H1 (cell line): ENCODE results near the gene KIAA1755. TPM values are rescaled to one million over a fixed set of nuclear protein-coding genes. Genes with fewer than 3 reads are reported as not detected.

Source experiments
- CTCF ChIA-PET: fragments of 300-600 bp; sonication (Branson Sonifier 250); formaldehyde crosslinking; loops from one replicate; lab custom pipeline; 2021; ENCODE audit not compliant: partially characterized antibody; lab: Charles Lee
- POLR2A ChIA-PET: fragments of 300-600 bp; sonication (Branson Sonifier 250); formaldehyde crosslinking; loops from one replicate; lab custom pipeline; 2021; ENCODE audit warnings: inconsistent platforms; ENCODE audit not compliant: partially characterized antibody; lab: Charles Lee
- DNase-seq, 2 experiments: peaks; one replicate each; pipeline versions ENCODE4 v3.0.0 to v3.0.0-alpha.2; 2010 to 2022; ENCODE audit warnings: low spot score in 2 of 2, low read depth in 1 of 2, mixed read lengths in 1 of 2
- FAIRE-seq: peaks from 2 replicates; lab custom pipeline; 2011; peaks lifted over from hg19 to GRCh38; lab: Jason Lieb, UNC
- H2AFZ ChIP-seq: 2 replicates; pipeline ENCODE4 v1.8.1; 2012; ENCODE audit warnings: low read length, inconsistent platforms
- H2AK5ac ChIP-seq: 2 replicates; pipeline ENCODE4 v1.6.1; 2013; ENCODE audit warnings: low read depth, low read length
- H2BK120ac ChIP-seq: replicated peaks from 2 replicates; pipeline ENCODE3; 2013; ENCODE audit warnings: low read depth, low read length, inconsistent platforms
- H2BK12ac ChIP-seq: 2 replicates; pipeline ENCODE4 v1.6.1; 2013; ENCODE audit warnings: low read depth, low read length
- H2BK15ac ChIP-seq: 2 replicates; pipeline ENCODE4 v1.6.1; 2013; ENCODE audit warnings: low read length
- H2BK20ac ChIP-seq: 2 replicates; pipeline ENCODE4 v1.6.1; 2013; ENCODE audit warnings: low read length
- H2BK5ac ChIP-seq: 2 replicates; pipeline ENCODE4 v1.6.1; 2013; ENCODE audit warnings: low read depth, low read length
- H3K14ac ChIP-seq: 2 replicates; pipeline ENCODE4 v1.6.1; 2013; ENCODE audit warnings: inconsistent platforms; ENCODE audit not compliant: insufficient read length
- H3K18ac ChIP-seq: 2 replicates; pipeline ENCODE4 v1.6.1; 2013; ENCODE audit warnings: low read length; ENCODE audit errors: extremely low read depth
- H3K23ac ChIP-seq: 2 replicates; pipeline ENCODE4 v1.6.1; 2013; ENCODE audit warnings: inconsistent platforms; ENCODE audit not compliant: insufficient read length
- H3K23me2 ChIP-seq: 2 replicates; pipeline ENCODE4 v1.6.1; 2013; ENCODE audit warnings: low read depth, low read length
- H3K27ac ChIP-seq: 2 replicates; pipeline ENCODE4 v1.6.1; 2011; ENCODE audit warnings: low read depth, low read length, inconsistent platforms
- H3K27me3 ChIP-seq, 4 experiments: replicated peaks in 1 of 4; 1 replicate in 1 of 4; 2 replicates in 3 of 4; pipeline versions ENCODE4 v1.6.1 to v1.8.1; 2011 to 2013; ENCODE audit warnings: low read length in 3 of 4, mild to moderate bottlenecking in 3 of 4, inconsistent platforms in 2 of 4, mixed read lengths in 2 of 4, moderate library complexity in 1 of 4; ENCODE audit not compliant: control insufficient read depth in 3 of 4, insufficient read depth in 3 of 4; ENCODE audit errors: extremely low read depth in 1 of 4
- H3K36me3 ChIP-seq, 4 experiments: 2 replicates each; pipeline versions ENCODE4 v1.6.1 to v1.8.1; 2011 to 2013; ENCODE audit warnings: mild to moderate bottlenecking in 4 of 4, low read length in 3 of 4, moderate library complexity in 2 of 4, control low read depth in 1 of 4, inconsistent platforms in 1 of 4; ENCODE audit not compliant: insufficient read depth in 4 of 4, control insufficient read depth in 2 of 4
- H3K4ac ChIP-seq: replicated peaks from 2 replicates; pipeline ENCODE3; 2013; ENCODE audit warnings: low read length, low read depth, mixed read lengths, inconsistent platforms; ENCODE audit not compliant: insufficient read length
- H3K4me1 ChIP-seq, 4 experiments: replicated peaks in 1 of 4; 1 replicate in 1 of 4; 2 replicates in 3 of 4; pipeline versions ENCODE4 v1.6.1 to v1.8.1; 2011 to 2013; ENCODE audit warnings: low read length in 3 of 4, inconsistent platforms in 2 of 4, mixed read lengths in 1 of 4; ENCODE audit not compliant: insufficient read depth in 4 of 4, control insufficient read depth in 3 of 4
- H3K4me2 ChIP-seq, 2 experiments: 2 replicates each; pipeline versions ENCODE4 v1.6.1 to v1.8.1; 2011 to 2013; ENCODE audit warnings: low read depth in 2 of 2, low read length in 2 of 2, control low read depth in 1 of 2, inconsistent platforms in 1 of 2, mild to moderate bottlenecking in 1 of 2; ENCODE audit not compliant: insufficient read depth in 1 of 2
- H3K4me3 ChIP-seq, 4 experiments: fragments of 200-600, 300-600 bp in 1 of 4; sonication (generic), shearing (Covaris generic), sonication (Bioruptor Twin) in 1 of 4; 2 replicates each; pipeline versions ENCODE4 v1.5.1 to v1.8.1; 2011 to 2016; ENCODE audit warnings: low read length in 4 of 4, low read depth in 3 of 4, control low read depth in 2 of 4, inconsistent platforms in 2 of 4, mild to moderate bottlenecking in 2 of 4, mixed read lengths in 1 of 4, moderate library complexity in 1 of 4; ENCODE audit not compliant: insufficient read depth in 2 of 4; ENCODE audit errors: extremely low read depth in 1 of 4
- H3K56ac ChIP-seq: replicated peaks from 2 replicates; pipeline ENCODE3; 2013; ENCODE audit warnings: low read depth, mild to moderate bottlenecking, mixed read lengths, low read length, inconsistent platforms; ENCODE audit not compliant: insufficient read length
- H3K79me1 ChIP-seq: 2 replicates; pipeline ENCODE4 v1.6.1; 2013; ENCODE audit warnings: low read depth, low read length, control low read depth
- H3K79me2 ChIP-seq, 2 experiments: 2 replicates each; pipeline versions ENCODE4 v1.6.1 to v1.8.1; 2012 to 2013; ENCODE audit warnings: low read length in 2 of 2, mild to moderate bottlenecking in 2 of 2, inconsistent platforms in 1 of 2; ENCODE audit not compliant: insufficient read depth in 2 of 2, control insufficient read depth in 1 of 2
- H3K9ac ChIP-seq, 4 experiments: replicated peaks in 1 of 4; 1 replicate in 1 of 4; 2 replicates in 3 of 4; pipeline versions ENCODE4 v1.6.1 to v1.8.1; 2011 to 2013; ENCODE audit warnings: low read depth in 3 of 4, low read length in 3 of 4, control low read depth in 2 of 4, mild to moderate bottlenecking in 2 of 4, moderate library complexity in 2 of 4, inconsistent platforms in 1 of 4; ENCODE audit errors: extremely low read depth in 1 of 4
- H3K9me3 ChIP-seq, 2 experiments: 2 replicates each; pipeline versions ENCODE4 v1.6.1 to v1.8.1; 2012 to 2013; ENCODE audit warnings: mild to moderate bottlenecking in 2 of 2, moderate library complexity in 2 of 2, control low read depth in 1 of 2, inconsistent platforms in 1 of 2, low read depth in 1 of 2, low read length in 1 of 2, mixed read lengths in 1 of 2; ENCODE audit not compliant: insufficient read depth in 2 of 2
- H4K20me1 ChIP-seq, 2 experiments: replicated peaks in 1 of 2; 2 replicates each; pipeline versions ENCODE3 to v1.8.1; 2011 to 2013; ENCODE audit warnings: inconsistent platforms in 2 of 2, low read length in 2 of 2, mild to moderate bottlenecking in 1 of 2; ENCODE audit not compliant: insufficient read depth in 2 of 2, control insufficient read depth in 1 of 2
- H4K5ac ChIP-seq: 2 replicates; pipeline ENCODE4 v1.6.1; 2013; ENCODE audit warnings: low read length, low read depth, mixed read lengths, inconsistent platforms; ENCODE audit not compliant: insufficient read length
- H4K8ac ChIP-seq: 2 replicates; pipeline ENCODE4 v1.8.0; 2013; ENCODE audit warnings: mild to moderate bottlenecking, moderate library complexity, low read length, inconsistent platforms; ENCODE audit not compliant: insufficient read depth; ENCODE audit errors: extremely low read depth
- H4K91ac ChIP-seq: replicated peaks from 2 replicates; pipeline ENCODE3; 2013; ENCODE audit warnings: low read length, mixed read lengths, inconsistent platforms; ENCODE audit not compliant: insufficient read length
- CBX5 ChIP-seq: fragments of 300-800, 300-1000 bp; sonication (generic); IDR thresholded peaks from 2 replicates; pipeline ENCODE4 v1.7.1; 2016; ENCODE audit warnings: antibody characterized with exemption, low read length, low read depth
- USF2 ChIP-seq: IDR thresholded peaks from 2 replicates; pipeline ENCODE4 v1.6.1; 2011; ENCODE audit warnings: low read length, improper control_type of control experiment
- WGBS, 2 experiments: shearing (Covaris generic) in 1 of 2; methylation state at CpG; one replicate each; pipeline versions ENCODE4 v1.1.6 to v1.1.7; 2013 to 2015; ENCODE audit warnings: low lambda C conversion rate in 2 of 2, mixed read lengths in 2 of 2, inconsistent platforms in 1 of 2, low coverage in 1 of 2, missing lambda C conversion rate in 1 of 2; ENCODE audit not compliant: insufficient replicate concordance in 2 of 2, insufficient coverage in 1 of 2, insufficient read length in 1 of 2; ENCODE audit errors: extremely low coverage in 1 of 2, missing lambda C conversion rate in 1 of 2; 5-methylcytosine and 5-hydroxymethylcytosine counted together
- polyA plus RNA-seq, 7 experiments: library from polyadenylated mRNA; depleted of rRNA in 3 of 7; stranded (reverse) in 5 of 7; unstranded in 2 of 7; fragments of >200 nt in 5 of 7; fragments of 200-250 nt in 2 of 7; gene quantifications; 1 replicate in 5 of 7; 2 replicates in 1 of 7; 4 replicates in 1 of 7; pipeline versions ENCODE4 v1.2.1 to v1.2.3, GENCODE V29; 2011 to 2013; ENCODE audit warnings: missing spikeins in 2 of 7, mixed read lengths in 2 of 7
- total RNA-seq: library from RNA; stranded (reverse); fragmentation: NEBNext Ultra II Directional; extraction: Animal tissue kit (Norgen Biotek cat#: 25700); gene quantifications from 2 replicates; pipeline ENCODE4 v1.2.1, GENCODE V29; 2021

KIAA1755 gene
- total and polyA plus RNA-seq, 2 of the 8 experiments (the other 6 are each of a cell fraction or from before 2014, with no cell fraction given), result 0.23 TPM; not detected in 1

DNA sequence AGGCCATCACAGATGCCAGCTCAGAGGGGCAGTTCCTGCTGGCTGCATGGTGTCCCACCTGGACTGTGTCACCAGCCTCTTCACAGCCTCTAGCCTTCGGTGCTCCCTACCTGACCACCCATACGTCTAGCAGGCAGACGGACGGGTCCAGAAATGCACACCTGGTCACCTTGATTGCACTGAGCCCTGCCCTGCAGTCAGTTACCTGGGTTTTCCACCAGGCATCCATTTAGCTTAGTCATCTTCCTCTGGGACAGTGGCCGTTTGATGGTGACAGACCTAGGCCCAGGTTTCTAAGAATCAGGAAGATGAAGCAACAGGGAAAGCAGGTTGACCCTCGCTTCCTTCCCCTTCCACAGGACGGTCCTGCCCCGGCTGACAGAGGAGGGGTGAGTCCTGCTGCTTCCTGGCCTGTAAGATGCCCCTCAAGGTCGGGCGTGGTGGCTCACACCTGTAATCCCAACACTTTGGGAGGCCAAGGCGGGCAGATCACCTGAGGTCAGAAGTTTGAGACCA, 33.6 kb upstream of the KIAA1755 start:
- H4K5ac ChIP-seq, result no peak overlapping the region
- no peak overlapping the region for H2AK5ac ChIP-seq
- no peak for DNase-seq
- no peaks in the 10 kb centered on the region for H3K27me3 ChIP-seq
- H4K91ac ChIP-seq, result peak overlapping the region; percentile 52
- no peaks in the 10 kb centered on the region for H3K9me3 ChIP-seq
- H3K27ac ChIP-seq, result no peak overlapping the region
- no peaks in the 10 kb centered on the region for H3K36me3 ChIP-seq
- peak overlapping the region; percentile 89; the same call in 1 of the 2 replicates for H2BK20ac ChIP-seq
- H3K23ac ChIP-seq, result no peak overlapping the region
- H3K9ac ChIP-seq, result no peak overlapping the region
- no peak overlapping the region for H2AFZ ChIP-seq
- ChIA-PET CTCF (interaction anchor here (0.9 to 3.4 kb wide), 6 partner anchors 11 to 195 kb away, joined by 3 to 22 read pairs (median 4); partner anchors contain the start of gene BPI), POLR2A (interaction anchor here (1.6 kb wide), 1 partner anchor 9 kb away, joined by 3 read pairs; no protein-coding TSS in a partner anchor)
- no peak overlapping the region for H3K4me2 ChIP-seq
- H3K79me2 ChIP-seq, result no peaks in the 10 kb centered on the region
- peaks cover 0 to 3% (median 3%) of the 10 kb centered on the region in 4 experiments; a peak in 2 of 7 replicates for H3K4me1 ChIP-seq
- no peak overlapping the region for H3K14ac ChIP-seq
- H3K56ac ChIP-seq, result no peak overlapping the region
- H2BK5ac ChIP-seq, result no peak overlapping the region
- H3K4ac ChIP-seq, result no peak overlapping the region
- H3K18ac ChIP-seq, result no peak overlapping the region
- 87% methylated on average over 11 of the region's 11 CpGs; no CpG with 5 or more reads in 1 of the 2 experiments for WGBS, 2 experiments
- peak overlapping the region; percentile 15; the same call in 1 of the 2 replicates for H4K8ac ChIP-seq
- H2BK15ac ChIP-seq, result no peak overlapping the region; the same call in 1 of the 2 replicates
- FAIRE-seq, result no peak
- H4K20me1 ChIP-seq, result no peaks in the 10 kb centered on the region
- peak overlapping the region; percentile 84; the same call in 1 of the 2 replicates for H2BK12ac ChIP-seq
- no peak overlapping the region for H3K4me3 ChIP-seq
- no peak overlapping the region for H2BK120ac ChIP-seq
- H3K23me2 ChIP-seq, result no peaks in the 10 kb centered on the region
- H3K79me1 ChIP-seq, result no peaks in the 10 kb centered on the region
- TF ChIP-seq CBX5 (no peak), USF2 (no peak)
